ENCODE data around the gene RCSD1.

GRCh38 chr1:167681451-167682098 lies 51.5 kb downstream of the RCSD1 start:
- TF ChIP-seq CTCF (IDR thresholded peaks at IDR 0.05) (no peak), POLR2A (IDR thresholded peaks at IDR 0.05) (no peak)
